ENCODE data around the gene CUL3.

DNA sequence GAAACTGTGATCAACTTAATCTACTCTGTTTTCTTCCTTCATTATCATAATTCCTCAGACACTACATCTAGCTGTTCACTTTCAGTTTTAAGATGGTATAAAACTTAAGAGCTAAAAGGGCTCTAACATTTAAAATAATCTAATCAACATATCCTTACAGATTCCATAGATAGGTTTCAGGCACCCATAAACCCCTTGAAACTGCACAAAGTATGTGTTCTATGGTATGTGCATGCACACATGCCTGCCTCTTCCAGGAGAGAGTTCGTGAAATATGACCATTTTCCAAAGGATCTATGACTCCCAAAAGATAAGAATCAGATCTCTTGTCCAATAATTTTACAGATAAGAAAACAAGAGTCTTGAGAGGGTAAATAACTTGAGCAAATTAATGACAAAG is 59.4 kb downstream of the CUL3 start:
- TF ChIP-seq, protein P1, sequence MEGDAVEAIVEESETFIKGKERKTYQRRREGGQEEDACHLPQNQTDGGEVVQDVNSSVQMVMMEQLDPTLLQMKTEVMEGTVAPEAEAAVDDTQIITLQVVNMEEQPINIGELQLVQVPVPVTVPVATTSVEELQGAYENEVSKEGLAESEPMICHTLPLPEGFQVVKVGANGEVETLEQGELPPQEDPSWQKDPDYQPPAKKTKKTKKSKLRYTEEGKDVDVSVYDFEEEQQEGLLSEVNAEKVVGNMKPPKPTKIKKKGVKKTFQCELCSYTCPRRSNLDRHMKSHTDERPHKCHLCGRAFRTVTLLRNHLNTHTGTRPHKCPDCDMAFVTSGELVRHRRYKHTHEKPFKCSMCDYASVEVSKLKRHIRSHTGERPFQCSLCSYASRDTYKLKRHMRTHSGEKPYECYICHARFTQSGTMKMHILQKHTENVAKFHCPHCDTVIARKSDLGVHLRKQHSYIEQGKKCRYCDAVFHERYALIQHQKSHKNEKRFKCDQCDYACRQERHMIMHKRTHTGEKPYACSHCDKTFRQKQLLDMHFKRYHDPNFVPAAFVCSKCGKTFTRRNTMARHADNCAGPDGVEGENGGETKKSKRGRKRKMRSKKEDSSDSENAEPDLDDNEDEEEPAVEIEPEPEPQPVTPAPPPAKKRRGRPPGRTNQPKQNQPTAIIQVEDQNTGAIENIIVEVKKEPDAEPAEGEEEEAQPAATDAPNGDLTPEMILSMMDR (IDR thresholded peaks at IDR 0.05; ENCODE audit: low read length) = no peak
- no peak for TF ChIP-seq EZH2 (IDR thresholded peaks at IDR 0.05; ENCODE audit: borderline replicate concordance, low read length)
